Fibroblast of pulmonary artery (primary cell): ENCODE data around the gene DUXA.

ENCODE experiments used
- DNase-seq: peaks from one replicate; pipeline ENCODE4 v3.0.0-alpha.2; 2010; ENCODE audit warnings: low read depth
- H3K4me3 ChIP-seq: replicated peaks from 2 replicates; pipeline ENCODE4 v1.5.1; 2011; ENCODE audit warnings: low read depth, mild to moderate bottlenecking, control low read depth, low read length, moderate library complexity
- TF ChIP-seq, protein P1 (sequence below): IDR thresholded peaks from 2 replicates; pipeline ENCODE4 v1.5.1; 2011; ENCODE audit warnings: mild to moderate bottlenecking, control low read depth, low read length, inconsistent platforms; ENCODE audit errors: missing control alignments

The DUXA gene

DNA sequence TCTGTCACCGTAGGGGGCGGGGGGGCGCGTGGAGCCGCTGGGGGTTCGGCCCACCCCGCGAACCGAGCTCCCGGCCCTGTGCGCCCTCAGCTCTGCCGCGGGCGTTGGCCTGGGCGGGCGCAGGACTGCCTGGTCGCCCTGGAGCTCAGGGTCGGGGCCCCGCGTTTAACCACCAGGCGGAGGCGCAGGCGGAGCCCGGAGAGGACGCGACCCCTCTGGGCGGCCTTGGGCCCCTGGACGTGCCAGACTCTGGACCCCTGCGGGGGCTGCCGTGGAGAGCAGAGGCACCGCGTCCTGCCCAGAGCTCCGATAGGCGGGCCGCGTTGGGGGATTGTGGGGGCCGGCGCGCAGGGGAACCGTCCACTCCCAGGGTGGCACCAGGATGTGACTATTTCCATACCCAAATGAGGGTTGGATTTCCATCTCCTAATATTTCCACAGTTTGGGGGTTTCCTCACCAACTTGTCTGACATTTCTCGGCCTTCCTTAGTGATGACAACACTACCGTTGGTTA, 60.5 kb downstream of the DUXA start:
- no peak overlapping the region for H3K4me3 ChIP-seq
- TF ChIP-seq, protein P1, sequence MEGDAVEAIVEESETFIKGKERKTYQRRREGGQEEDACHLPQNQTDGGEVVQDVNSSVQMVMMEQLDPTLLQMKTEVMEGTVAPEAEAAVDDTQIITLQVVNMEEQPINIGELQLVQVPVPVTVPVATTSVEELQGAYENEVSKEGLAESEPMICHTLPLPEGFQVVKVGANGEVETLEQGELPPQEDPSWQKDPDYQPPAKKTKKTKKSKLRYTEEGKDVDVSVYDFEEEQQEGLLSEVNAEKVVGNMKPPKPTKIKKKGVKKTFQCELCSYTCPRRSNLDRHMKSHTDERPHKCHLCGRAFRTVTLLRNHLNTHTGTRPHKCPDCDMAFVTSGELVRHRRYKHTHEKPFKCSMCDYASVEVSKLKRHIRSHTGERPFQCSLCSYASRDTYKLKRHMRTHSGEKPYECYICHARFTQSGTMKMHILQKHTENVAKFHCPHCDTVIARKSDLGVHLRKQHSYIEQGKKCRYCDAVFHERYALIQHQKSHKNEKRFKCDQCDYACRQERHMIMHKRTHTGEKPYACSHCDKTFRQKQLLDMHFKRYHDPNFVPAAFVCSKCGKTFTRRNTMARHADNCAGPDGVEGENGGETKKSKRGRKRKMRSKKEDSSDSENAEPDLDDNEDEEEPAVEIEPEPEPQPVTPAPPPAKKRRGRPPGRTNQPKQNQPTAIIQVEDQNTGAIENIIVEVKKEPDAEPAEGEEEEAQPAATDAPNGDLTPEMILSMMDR, result no peak
- DNase-seq, result no peak

DNA sequence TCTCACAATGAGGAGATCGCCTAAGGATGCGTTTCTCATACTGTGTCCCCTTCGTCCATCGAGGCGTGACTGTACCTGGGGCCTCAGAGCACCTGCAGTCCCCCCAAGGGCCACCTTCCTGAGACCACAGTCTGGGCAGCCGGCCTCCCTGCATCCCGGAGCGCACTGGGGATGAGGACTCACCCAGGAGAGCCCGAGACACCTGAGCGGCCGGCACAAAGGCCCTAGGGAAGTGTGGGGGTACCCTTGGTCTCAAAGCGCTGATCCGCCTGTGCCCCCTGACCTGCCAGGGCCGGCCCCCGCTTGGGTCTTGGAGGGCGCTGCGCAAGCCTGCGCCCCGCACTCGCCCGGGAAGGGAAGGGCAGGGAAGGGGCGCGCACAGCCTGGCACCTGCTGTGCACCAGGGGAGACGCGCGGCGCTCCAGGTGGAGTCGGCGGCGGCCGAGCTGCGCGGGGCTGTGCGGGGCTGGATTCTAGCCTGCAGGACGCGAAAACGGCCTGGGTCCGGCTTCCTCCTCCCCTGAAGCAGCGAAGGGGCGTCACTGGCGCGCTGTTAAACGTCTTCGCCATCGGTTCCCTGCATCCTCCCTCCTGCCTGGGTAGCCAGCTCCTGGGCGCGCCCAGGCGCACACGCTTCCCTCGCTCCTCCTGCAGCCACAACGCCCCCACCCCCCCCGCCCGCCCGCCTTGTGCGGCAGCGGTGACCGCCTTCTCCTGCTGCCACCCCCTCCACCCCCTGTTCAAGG, 61.1 kb downstream of the DUXA start:
- DNase-seq, result no peak
- H3K4me3 ChIP-seq, result no peak overlapping the region

More for the DNA sequence above, 61.1 kb downstream of the DUXA start:
- TF ChIP-seq, protein P1, result no peak
